HG03575 (cell line): ENCODE data around the gene BAIAP2.

Source experiments
- ATAC-seq: cut with Tn5 transposase; IDR thresholded peaks from one replicate; pipeline ENCODE4 v1.9.1; 2021; ENCODE audit not compliant: unreplicated experiment, insufficient number of reproducible peaks, low FRiP score; ENCODE audit errors: extremely low read depth

BAIAP2 gene

DNA sequence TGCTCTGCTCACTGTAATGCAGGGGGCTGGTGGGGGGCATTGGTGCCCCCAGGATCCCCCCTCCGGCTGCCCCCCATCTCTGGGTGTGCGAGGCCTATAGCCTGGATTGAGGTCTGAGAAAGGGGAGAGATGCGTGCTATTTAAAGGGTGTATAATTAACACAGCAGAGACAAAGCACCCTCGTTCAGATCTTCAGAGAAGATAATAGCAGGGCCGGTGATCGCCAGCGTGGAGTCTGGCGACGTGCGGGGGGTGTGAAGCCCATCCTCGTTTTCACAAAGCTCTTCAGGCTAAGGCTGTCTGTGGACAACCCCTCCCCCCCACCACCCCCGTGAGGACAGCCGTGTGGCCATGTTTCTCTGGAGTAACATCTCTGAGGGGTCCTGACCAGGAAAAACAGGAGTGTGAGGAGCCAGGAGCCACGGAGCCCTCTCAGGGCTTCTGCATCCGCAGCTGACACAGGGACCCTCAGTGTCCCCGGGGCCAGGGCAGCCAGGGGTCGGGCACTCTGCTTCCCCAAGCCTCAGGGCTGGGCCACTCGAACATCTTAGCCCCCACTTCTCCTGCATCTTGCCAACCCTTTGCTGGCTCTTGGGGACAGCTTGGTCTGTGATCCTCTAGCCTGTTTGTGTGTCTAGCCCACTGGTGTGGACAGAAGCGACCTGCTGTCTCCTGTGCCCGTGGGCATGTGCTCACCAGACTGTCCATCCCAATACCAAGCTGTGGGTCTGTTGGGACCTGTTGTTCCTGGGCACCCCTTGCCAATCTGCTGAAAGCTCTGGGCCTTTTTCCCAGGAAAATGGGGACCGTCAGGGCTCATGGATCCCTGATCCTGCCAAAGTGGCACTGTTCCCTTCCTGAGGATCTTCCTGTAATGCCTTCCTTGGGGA is 58.9 kb downstream of the BAIAP2 start:
- ATAC-seq = no peak

DNA sequence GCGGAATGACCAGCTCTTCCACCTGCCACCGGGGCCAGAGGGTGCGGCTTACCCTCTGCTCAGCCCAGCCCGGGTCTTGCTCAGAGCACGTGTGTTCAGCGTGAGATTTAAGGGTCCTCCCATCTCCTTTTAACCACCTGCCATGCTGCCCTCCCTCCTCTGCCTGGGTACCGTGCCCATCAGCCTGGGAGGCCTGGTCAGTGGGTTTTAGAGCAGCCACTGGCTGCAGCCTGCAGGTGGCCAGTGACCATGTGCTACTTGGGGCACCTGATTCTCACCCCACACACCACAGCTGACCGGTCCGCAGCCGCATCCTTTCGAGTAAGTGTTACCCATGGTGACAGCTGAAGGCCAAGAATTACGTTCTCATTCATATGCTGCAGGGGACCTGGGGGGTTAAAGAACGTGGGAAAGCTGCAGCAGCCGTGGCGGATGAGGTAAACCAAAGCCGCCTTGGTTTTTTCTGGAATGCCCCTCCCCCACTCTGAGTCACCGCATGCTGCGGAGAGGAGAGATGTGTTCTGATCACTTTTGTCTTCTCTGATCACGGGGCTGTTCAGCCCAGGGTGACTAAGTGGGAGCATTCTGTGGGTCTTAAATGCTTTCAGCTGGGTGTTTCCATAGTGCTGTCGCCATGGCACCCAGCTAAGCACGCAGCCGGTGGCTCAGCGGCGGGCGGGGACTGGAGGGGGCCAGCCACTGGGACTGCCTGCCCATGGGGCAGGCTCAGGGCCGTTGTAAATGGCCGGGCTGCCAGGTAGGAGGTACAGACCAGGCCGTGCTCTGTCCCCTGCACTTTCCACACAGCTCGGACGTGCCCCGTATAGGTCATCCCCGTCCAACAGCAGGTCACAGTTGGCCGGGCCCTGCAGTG is 59.8 kb downstream of the BAIAP2 start:
- ATAC-seq = no peak

DNA sequence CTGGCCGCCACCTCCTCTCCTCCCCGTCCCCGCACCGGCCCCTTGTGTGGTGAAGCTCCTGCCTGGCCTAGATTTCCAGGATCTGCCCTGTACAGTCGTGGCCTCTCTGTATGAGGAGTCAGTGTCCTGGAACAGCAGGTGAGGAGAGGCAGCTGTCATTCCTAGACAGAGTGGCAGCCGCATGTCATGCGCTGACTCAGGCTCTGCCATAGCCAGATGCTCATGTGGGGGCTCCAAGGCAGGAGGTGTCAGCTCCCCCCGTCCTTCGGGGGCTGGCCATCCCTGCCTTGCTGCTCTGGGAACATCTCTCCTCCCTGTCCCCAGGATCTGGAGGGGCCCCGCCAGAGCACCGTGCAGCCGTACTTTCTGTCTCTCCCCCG is 60.4 kb downstream of the BAIAP2 start:
- ATAC-seq = no peak

DNA sequence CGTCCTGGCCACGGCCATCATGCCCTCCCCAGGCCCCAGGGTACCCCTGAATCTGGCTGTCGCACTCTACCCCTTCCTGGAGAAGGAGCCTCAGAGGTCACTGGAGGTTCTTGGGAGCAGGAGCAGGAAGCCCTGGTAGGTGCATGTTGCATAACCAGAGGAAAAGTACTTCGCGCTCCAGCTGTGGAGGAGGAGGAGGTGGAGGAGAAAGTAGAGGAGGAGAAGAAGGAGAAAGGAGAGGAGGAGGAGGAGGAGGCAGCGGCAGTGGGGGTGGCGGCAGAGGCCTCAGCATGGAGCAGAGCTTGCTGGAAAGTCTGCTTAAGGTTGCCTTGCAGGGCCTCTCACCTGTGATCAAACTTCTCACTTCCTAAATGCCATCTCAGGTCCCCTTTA is 61.8 kb downstream of the BAIAP2 start:
- no peak for ATAC-seq

DNA sequence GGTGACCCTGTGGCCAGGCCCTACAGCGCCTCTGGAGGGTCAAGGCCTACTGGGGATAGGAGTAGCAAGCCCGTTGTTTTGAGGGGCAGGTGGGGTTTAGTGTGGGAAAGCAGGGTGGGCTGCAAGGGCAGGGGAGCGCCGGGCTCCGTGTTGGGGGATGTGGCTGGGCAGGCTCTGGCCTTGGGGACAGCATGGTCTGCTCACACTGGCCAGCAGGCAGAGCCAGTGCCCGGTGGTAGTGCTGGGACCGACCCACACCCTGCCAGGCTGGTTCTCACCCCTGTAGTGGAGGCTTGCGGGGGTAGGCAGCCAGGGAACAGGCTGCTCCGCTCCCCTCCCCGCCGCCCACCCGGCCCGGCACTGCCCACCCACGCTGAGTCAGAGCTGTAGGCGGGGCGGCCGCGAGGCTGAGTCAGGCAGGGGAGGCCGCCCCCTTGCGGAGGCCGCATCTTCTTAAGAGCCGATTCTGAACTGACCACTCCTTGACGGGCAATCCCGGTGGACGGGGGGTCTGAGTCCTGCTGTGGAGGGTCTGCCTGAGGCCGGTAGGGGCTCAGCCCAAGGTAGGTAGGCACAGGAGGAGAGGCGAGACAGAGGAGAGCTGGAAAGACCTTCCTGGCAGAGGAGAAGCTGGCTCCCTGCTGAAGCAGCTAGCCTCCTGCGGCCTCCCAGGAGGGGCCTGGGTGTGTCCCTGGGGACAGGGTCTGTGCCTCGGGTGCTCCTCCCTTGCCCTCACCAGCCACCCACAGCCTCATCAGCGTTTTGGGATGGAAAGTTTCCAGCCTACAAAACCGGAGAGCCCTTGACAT is 62.4 kb downstream of the BAIAP2 start:
- ATAC-seq = no peak

GRCh38 chr17:81097943-81098308 is 63.0 kb downstream of the BAIAP2 start:
- ATAC-seq = no peak

GRCh38 chr17:81099888-81100287 is 64.9 kb downstream of the BAIAP2 start:
- ATAC-seq = no peak

- no peak for ATAC-seq
These were observed 65.7 kb downstream of the BAIAP2 start for GRCh38 chr17:81100668-81101067.

DNA sequence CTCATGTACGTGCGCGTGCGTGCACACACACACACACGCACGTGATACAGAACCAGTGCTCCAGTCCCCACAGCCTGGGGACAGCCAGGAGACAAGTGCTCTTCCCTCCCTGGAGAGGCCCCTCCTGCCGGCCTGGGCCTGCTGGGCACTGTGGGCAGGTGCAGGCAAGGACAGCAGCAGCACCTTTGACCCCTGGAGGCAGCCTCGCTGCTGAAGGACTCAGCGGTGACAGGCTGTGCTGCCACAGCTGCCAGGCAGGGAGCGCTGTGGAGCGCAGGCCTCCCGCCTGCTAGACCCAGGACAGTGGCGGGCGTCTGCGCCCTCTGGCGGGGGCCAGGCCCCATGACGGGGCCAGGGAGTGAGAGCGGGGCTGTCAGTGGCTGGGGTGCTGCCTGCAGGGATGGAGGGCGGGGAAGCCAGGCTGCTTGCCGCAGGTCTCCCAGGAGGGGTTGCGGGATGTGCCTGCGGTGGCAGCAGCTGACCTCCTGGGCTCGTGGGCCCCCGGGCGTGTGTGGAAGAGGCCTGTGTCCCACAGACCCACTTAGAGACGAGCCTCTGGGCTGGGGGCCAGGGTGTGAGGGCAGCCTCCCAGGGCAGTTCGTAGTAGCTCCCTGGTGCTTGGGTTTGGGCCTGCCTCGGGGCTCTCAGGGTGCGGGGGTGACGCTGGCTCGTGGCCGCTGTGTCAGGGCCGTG is 66.8 kb downstream of the BAIAP2 start:
- no peak for ATAC-seq

GRCh38 chr17:81102352-81102751 is 67.4 kb downstream of the BAIAP2 start:
- ATAC-seq = no peak

DNA sequence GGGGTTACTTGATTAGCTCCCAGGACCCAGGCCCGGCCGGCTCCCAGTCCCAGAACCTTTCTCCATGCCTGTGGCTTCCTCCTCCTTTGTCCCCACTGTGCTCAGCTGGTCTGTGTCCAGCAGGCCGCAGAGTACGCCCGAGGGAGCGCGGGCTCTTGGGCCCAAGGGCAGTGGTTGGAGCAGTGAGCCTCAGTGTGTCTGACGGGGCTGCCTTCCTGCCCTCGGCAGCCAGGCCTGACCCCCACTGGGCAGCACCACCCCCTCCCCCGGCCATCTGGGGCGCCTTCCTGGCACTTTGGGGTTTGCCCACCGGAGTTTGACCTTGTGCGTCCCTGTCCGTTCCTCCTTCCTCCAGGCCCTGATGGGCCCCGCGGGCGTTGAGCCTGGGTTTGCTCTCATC is 67.9 kb downstream of the BAIAP2 start:
- ATAC-seq = no peak

DNA sequence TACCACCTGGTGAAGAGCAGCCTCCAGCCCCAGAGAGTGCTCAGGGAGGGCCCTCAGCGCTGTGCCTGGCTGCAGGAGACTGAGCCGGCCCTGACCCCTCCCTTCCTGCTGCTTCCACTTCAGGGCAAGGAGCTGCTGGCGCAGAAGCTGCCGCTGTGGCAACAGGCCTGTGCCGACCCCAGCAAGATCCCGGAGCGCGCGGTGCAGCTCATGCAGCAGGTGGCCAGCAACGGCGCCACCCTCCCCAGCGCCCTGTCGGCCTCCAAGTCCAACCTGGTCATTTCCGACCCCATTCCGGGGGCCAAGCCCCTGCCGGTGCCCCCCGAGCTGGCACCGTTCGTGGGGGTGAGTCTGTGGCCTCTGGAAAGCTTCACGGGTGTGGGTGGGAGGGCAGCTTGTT is 68.4 kb downstream of the BAIAP2 start:
- no peak for ATAC-seq

GRCh38 chr17:81106716-81107115 is 71.8 kb downstream of the BAIAP2 start:
- no peak for ATAC-seq

DNA sequence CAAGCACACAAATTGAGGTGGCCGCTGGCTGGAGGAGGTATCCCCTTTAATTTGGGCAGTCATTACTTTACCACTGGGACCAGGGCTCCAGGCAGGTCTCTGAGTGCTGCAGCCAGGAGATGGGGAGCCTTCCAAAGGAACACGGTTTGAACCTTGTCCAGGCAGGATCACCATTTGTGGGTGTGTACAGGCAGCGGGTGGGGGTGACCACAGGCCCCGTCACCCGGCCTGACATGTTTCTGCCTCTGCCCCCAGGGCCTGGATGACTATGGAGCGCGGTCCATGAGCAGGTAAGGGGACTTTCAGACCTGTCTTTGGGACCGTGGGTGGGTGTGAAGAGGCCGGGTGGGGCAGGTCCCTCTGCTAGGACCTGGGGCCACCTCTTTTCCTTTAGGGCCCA is 73.3 kb downstream of the BAIAP2 start:
- ATAC-seq = no peak

GRCh38 chr17:81109957-81110356 is 75.0 kb downstream of the BAIAP2 start:
- ATAC-seq = no peak

DNA sequence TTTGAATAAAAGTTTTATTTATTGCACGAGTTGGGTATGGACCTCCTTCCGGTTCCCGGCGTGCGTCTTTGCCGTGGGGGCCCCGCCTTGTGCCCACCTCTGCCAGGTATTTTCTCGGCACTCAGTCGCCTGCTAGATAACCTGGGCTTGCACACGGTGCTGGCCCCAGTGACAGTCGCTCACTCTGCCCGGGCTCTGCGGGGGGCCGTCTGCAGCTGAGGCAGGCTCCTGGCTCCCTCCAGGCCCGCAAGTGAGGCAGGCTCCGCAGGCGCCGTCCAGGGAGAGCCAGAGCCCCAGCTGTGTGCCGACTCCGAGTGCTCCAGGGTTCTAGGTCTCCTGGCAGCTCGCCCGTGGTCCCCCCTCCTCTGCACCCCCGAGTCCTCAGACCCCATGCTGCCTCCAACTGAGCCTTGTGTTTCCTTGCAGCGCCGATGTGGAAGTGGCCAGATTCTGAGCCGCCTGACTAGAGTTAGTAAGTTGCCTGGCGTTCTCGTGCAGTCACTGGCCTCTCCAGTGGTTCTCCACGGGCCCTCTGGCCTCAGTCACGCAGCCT is 75.6 kb downstream of the BAIAP2 start:
- ATAC-seq = no peak

DNA sequence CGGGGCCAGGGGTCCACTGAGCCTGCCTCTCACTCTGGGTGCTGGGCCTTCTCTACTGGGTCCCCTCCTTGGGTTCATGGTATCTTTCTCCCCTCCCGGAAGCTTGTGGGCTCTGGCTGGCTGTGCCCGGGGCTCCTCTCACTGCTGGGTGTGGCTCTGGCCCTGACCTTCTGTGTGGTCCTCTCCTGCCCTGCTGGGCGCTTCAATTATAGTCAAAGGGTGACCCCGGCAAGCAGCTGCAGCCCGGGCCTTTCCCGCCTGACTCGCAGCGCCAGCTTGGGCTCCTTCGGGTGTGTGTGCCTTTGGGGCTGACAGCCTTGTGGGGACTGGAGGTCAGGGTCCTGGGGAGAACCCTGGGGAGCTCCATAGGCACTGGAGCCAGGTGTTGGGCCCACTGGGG is 76.1 kb downstream of the BAIAP2 start:
- no peak for ATAC-seq

DNA sequence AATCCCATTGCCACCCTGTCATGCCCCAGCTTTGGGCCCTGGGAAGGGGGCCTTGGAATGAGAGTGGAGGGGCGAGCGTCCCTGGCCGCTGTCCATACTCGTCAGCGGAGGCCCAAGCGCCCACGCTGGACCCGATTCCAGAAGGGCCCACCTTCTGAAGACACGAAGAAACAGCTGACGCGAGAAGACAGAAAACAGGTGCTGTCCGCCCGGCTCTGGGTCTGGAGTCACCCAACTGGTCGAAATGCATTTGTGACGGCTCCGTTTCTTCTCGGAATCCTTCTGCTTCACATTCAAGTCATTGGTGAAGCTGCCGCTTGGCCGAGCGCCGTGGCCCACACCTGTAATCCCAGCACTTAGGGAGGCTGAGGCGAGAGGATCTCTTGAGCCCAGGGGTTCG is 77.5 kb downstream of the BAIAP2 start:
- no peak for ATAC-seq
